Activated T-helper 2 cell treated with anti-CD3 and anti-CD28 coated beads, Interferon-gamma antibody, Interleukin-2, Interleukin-4, amounts not matched to agents 10 μg/mL and 5 μg/mL and 100 μg/mL, durations not matched to agents 14 hours and 24 hours and 36 hours (primary cell): ENCODE measurements around the gene MMEL1. TPM values are rescaled to one million over a fixed set of nuclear protein-coding genes. Genes with fewer than 3 reads are reported as not detected.
"Not testable (repeated sequence)": the region's sequence is repeated elsewhere in the genome, so short reads cannot be mapped to it uniquely, and the experiment has no call there.

ENCODE experiments used
- DNase-seq: peaks from one replicate; pipeline ENCODE4 v3.0.0; 2021; ENCODE audit warnings: low spot score
- H3K27ac Mint-ChIP-seq: one replicate; pipeline ENCODE4 v1.8.0; 2021; ENCODE audit warnings: mixed read lengths
- H3K27me3 Mint-ChIP-seq: one replicate; pipeline ENCODE4 v1.8.0; 2021; ENCODE audit warnings: low read depth, mixed read lengths
- H3K36me3 Mint-ChIP-seq: one replicate; pipeline ENCODE4 v1.8.0; 2021; ENCODE audit warnings: low read depth, mixed read lengths
- H3K4me1 Mint-ChIP-seq: one replicate; pipeline ENCODE4 v1.8.0; 2021; ENCODE audit warnings: low read depth, mixed read lengths
- H3K4me3 Mint-ChIP-seq: one replicate; pipeline ENCODE4 v1.8.0; 2021; ENCODE audit warnings: low read depth, mild to moderate bottlenecking, moderate library complexity, mixed read lengths
- H3K9me3 Mint-ChIP-seq: one replicate; pipeline ENCODE4 v1.8.0; 2021; ENCODE audit warnings: mixed read lengths
- intact Hi-C: fragments of 100-400 bp; cut with micrococcal nuclease; formaldehyde crosslinking; loops from one replicate; pipeline ENCODE4 v1.15.1; 2023
- total RNA-seq: library from RNA; stranded (reverse); gene quantifications from 2 replicates; pipeline ENCODE4 v1.2.3, GENCODE V29; 2022

MMEL1 gene, protein sequence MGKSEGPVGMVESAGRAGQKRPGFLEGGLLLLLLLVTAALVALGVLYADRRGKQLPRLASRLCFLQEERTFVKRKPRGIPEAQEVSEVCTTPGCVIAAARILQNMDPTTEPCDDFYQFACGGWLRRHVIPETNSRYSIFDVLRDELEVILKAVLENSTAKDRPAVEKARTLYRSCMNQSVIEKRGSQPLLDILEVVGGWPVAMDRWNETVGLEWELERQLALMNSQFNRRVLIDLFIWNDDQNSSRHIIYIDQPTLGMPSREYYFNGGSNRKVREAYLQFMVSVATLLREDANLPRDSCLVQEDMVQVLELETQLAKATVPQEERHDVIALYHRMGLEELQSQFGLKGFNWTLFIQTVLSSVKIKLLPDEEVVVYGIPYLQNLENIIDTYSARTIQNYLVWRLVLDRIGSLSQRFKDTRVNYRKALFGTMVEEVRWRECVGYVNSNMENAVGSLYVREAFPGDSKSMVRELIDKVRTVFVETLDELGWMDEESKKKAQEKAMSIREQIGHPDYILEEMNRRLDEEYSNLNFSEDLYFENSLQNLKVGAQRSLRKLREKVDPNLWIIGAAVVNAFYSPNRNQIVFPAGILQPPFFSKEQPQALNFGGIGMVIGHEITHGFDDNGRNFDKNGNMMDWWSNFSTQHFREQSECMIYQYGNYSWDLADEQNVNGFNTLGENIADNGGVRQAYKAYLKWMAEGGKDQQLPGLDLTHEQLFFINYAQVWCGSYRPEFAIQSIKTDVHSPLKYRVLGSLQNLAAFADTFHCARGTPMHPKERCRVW
- total RNA-seq, result 0.73 and 1.2 TPM in 2 replicates

- intact Hi-C loops, result no loop called here
- no peaks in the 10 kb centered on the region for H3K4me1 Mint-ChIP-seq
- no peak within 1 kb of the TSS for H3K4me3 Mint-ChIP-seq
- peaks cover 24% of the 10 kb centered on the region for H3K9me3 Mint-ChIP-seq
- H3K36me3 Mint-ChIP-seq, result peaks cover 4% of the 10 kb centered on the region
- H3K27me3 Mint-ChIP-seq, result peaks cover 14% of the 10 kb centered on the region
- no peak for DNase-seq
- H3K27ac Mint-ChIP-seq, result no peak within 1 kb of the TSS
Observed at GRCh38 chr1:2632561-2633361, at the start of gene MMEL1. Gene MMEL1 (minus strand): TSS chr1:2633016. CDS start chr1:2629484, 3,532 bp downstream.

DNA sequence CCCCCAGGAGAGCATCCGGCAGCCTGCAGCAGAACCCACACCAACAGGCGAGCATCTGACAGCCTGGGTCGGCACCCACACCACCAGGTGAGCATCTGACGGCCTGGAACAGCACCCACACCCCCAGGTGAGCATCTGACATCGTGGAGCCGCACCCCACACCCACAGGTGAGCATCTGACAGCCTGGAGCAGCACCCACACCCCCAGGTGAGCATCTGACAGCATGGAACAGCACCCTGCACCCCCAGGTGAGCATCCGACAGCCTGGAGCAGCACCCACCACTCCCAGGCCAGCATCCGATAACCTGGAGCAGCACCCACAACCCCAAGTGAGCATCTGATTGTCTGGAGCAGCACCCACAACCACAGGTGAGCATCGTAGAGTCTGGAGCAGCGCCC lies 43.9 kb upstream of the MMEL1 start:
- H3K9me3 Mint-ChIP-seq, H3K27ac Mint-ChIP-seq, intact Hi-C loops, H3K4me1 Mint-ChIP-seq, H3K36me3 Mint-ChIP-seq, H3K4me3 Mint-ChIP-seq, DNase-seq, H3K27me3 Mint-ChIP-seq: not testable (repeated sequence)

DNA sequence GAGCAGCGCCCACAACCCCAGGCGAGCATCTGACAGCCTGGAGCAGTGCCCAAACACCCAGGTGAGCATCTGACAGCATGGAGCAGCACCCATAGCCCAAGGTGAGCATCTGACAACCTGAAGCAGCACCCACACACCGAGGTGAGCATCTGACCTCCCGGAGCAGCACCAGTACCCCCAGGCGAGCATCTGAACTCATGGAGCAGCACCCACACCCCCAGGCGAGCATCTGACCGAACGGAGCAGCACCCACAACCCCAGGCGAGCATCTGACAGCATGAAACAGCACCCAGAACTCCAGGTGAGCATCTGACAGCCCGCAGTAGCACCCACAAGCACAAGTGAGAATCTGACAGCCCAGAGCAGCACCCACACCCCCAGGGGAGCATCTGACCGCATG lies 38.8 kb upstream of the MMEL1 start:
- H3K36me3 Mint-ChIP-seq, result not testable (repeated sequence)

DNA sequence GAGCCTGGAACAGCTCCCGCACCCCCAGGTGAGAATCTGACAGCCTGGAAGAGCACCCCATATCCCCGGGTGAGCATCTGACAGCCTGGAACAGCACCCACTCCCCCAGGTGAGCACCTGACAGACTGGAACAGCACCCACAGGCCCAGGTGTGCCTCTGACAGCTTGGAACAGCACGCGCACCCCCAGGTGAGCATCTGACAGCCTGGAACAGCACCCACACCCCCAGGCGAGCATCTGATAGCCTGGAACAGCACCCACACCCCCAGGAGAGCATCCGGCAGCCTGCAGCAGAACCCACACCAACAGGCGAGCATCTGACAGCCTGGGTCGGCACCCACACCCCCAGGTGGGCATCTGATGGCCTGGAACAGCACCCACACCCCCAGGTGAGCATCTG lies 27.0 kb upstream of the MMEL1 start:
- H3K27me3 Mint-ChIP-seq, H3K4me3 Mint-ChIP-seq, H3K27ac Mint-ChIP-seq, H3K9me3 Mint-ChIP-seq, H3K36me3 Mint-ChIP-seq, H3K4me1 Mint-ChIP-seq, intact Hi-C loops: not testable (repeated sequence)
- DNase-seq, result peak; percentile 26

More for the DNA sequence above, 38.8 kb upstream of the MMEL1 start:
- H3K4me3 Mint-ChIP-seq, H3K27ac Mint-ChIP-seq, DNase-seq, H3K9me3 Mint-ChIP-seq, H3K4me1 Mint-ChIP-seq, intact Hi-C loops, H3K27me3 Mint-ChIP-seq: not testable (repeated sequence)

- H3K27me3 Mint-ChIP-seq, H3K9me3 Mint-ChIP-seq: not testable (repeated sequence)
- DNase-seq, result peak; percentile 10
Observed at GRCh38 chr1:2657909-2658308, 25.1 kb upstream of the MMEL1 start.

GRCh38 chr1:2657124-2657523 lies 24.3 kb upstream of the MMEL1 start:
- H3K4me3 Mint-ChIP-seq, H3K9me3 Mint-ChIP-seq, H3K27ac Mint-ChIP-seq, H3K4me1 Mint-ChIP-seq, intact Hi-C loops, H3K36me3 Mint-ChIP-seq, H3K27me3 Mint-ChIP-seq: not testable (repeated sequence)
- peak; percentile 9 for DNase-seq

More at GRCh38 chr1:2657909-2658308, 25.1 kb upstream of the MMEL1 start:
- H3K4me3 Mint-ChIP-seq, intact Hi-C loops, H3K27ac Mint-ChIP-seq, H3K36me3 Mint-ChIP-seq, H3K4me1 Mint-ChIP-seq: not testable (repeated sequence)

DNA sequence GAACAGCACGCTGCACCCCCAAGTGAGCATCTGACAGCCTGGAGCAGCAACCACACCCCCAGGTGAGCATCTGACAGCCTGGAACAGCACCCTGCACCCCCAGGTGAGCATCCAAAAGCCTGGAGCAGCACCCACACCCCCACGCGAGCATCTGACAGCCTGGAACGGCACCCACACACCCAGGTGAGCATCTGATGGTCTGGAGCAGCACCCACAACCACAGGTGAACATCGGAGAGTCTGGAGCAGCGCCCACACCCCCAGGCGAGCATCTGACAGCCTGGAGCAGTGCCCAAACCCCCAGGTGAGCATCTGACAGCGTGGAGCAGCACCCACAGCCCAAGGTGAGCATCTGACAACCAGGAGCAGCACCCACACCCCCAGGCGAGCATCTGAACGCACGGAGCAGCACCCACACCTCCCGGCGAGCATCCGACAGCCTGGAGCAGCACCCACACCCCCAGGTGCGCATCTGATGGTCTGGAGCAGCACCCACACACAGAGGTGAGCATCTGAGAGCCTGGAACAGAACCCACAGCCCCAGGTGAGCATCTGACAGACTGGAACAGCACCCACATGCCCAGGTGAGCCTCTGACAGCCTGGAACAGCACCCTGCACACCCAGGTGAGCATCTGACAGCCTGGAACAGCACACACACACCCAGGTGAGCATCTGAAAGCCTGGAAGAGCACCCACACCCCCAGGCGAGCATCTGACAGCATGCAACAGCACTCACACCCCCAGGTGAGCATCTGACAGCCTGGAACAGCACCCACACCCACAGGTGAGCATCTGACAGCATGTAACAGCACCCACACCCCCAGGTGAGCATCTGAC lies 23.0 kb upstream of the MMEL1 start:
- H3K27me3 Mint-ChIP-seq, H3K4me1 Mint-ChIP-seq: not testable (repeated sequence)

DNA sequence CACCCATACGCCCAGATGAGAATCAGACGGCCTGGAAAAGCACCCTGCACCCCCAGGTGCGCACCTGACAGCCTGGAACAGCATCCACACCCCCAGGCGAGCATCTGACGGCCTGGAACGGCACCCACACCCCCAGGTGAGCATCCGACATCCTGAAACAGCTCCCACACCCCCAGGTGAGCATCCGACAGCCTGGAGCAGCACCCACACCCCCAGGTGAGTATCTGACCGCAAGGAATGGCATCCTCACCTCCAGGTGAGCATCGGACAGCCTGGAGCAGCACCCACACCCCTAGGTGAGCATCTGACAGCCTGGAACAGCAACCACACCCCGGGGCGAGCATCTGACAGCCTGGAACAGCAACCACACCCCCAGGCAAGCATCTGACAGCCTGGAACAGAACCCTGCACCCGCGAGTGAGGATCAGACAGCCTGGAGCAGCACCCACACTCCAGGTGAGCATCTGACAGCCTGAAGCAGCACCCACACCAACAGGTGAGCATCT lies 21.7 kb upstream of the MMEL1 start:
- H3K4me1 Mint-ChIP-seq, H3K36me3 Mint-ChIP-seq, H3K4me3 Mint-ChIP-seq, DNase-seq, H3K9me3 Mint-ChIP-seq, H3K27ac Mint-ChIP-seq, H3K27me3 Mint-ChIP-seq, intact Hi-C loops: not testable (repeated sequence)

More for the DNA sequence above, 23.0 kb upstream of the MMEL1 start:
- H3K27ac Mint-ChIP-seq, intact Hi-C loops, H3K36me3 Mint-ChIP-seq, H3K9me3 Mint-ChIP-seq, H3K4me3 Mint-ChIP-seq: not testable (repeated sequence)
- peak; percentile 9 for DNase-seq

DNA sequence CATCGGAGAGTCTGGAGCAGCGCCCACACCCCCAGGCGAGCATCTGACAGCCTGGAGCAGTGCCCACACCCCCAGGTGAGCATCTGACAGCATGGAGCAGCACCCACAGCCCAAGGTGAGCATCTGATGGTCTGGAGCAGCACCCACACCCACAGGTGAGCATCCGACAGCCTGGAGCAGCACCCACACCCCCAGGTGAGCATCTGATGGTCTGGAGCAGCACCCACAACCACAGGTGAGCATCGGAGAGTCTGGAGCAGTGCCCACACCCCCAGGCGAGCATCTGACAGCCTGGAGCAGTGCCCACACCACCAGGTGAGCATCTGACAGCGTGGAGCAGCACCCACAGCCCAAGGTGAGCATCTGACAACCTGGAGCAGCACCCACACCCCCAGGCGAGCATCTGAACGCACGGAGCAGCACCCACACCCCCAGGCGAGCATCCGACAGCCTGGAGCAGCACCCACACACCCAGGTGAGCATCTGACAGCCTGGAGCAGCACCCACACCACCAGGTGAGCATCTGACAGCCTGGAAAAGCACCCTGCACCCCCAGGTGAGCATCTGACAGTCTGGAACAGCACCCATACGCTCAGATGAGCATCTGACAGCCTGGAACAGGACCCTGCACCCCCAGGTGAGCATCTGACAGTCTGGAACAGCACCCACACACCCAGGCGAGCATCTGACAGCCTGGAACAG lies 21.1 kb upstream of the MMEL1 start:
- intact Hi-C loops, H3K4me1 Mint-ChIP-seq, DNase-seq, H3K27me3 Mint-ChIP-seq, H3K27ac Mint-ChIP-seq, H3K4me3 Mint-ChIP-seq, H3K36me3 Mint-ChIP-seq, H3K9me3 Mint-ChIP-seq: not testable (repeated sequence)

DNA sequence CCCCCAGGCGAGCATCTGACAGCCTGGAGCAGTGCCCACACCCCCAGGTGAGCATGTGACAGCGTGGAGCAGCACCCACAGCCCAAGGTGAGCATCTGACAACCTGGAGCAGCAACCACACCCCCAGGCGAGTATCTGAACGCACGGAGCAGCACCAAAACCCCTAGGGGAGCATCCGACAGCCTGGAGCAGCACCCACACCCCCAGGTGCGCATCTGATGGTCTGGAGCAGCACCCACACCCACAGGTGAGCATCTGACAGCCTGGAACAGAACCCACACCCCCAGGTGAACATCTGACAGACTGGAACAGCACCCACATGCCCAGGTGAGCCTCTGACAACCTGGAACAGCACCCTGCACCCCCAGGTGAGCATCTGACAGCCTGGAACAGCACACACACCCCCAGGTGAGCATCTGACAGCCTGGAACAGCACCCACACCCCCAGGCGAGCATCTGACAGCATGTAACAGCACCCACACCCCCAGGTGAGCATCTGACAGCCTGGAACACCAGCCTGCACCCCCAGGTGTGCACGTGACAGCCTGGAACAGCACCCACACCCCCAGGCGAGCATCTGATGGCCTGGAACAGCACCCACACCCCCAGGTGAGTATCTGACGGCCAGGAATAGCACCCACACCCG lies 20.2 kb upstream of the MMEL1 start:
- H3K4me3 Mint-ChIP-seq, H3K27me3 Mint-ChIP-seq, H3K4me1 Mint-ChIP-seq, H3K9me3 Mint-ChIP-seq, DNase-seq, H3K27ac Mint-ChIP-seq, intact Hi-C loops, H3K36me3 Mint-ChIP-seq: not testable (repeated sequence)

GRCh38 chr1:2652152-2652925 lies 19.5 kb upstream of the MMEL1 start:
- H3K27ac Mint-ChIP-seq, result not testable (repeated sequence)

More at GRCh38 chr1:2652152-2652925, 19.5 kb upstream of the MMEL1 start:
- DNase-seq, H3K36me3 Mint-ChIP-seq, H3K27me3 Mint-ChIP-seq, H3K4me1 Mint-ChIP-seq, intact Hi-C loops, H3K9me3 Mint-ChIP-seq, H3K4me3 Mint-ChIP-seq: not testable (repeated sequence)
